Colonic mucosa (tissue), 4 donors: ENCODE data around the gene ACSM3. TPM values are rescaled to one million over a fixed set of nuclear protein-coding genes. Genes with fewer than 3 reads are reported as not detected.

Experiments used
- DNase-seq: peaks from one replicate; pipeline ENCODE4 v3.0.0-alpha.2; 2020
- H3K27ac ChIP-seq: fragments of 200-600 bp; one replicate; pipeline ENCODE4 v1.8.0; 2021
- H3K27me3 ChIP-seq: fragments of 200-600 bp; one replicate; pipeline ENCODE4 v1.8.0; 2021
- H3K36me3 ChIP-seq: fragments of 200-600 bp; one replicate; pipeline ENCODE4 v1.8.0; 2021
- H3K4me1 ChIP-seq: fragments of 200-600 bp; one replicate; pipeline ENCODE4 v1.8.0; 2021; ENCODE audit warnings: mild to moderate bottlenecking
- H3K4me3 ChIP-seq: fragments of 200-600 bp; one replicate; pipeline ENCODE4 v1.8.0; 2021
- H3K9ac ChIP-seq, 2 donors: one replicate each; pipeline ENCODE4 v1.7.0; 2013; ENCODE audit warnings: control low read depth in 2 of 2, low read depth in 2 of 2, low read length in 2 of 2
- H3K9me3 ChIP-seq: fragments of 200-600 bp; one replicate; pipeline ENCODE4 v1.8.0; 2021
- CTCF ChIP-seq: fragments of 200-600 bp; IDR thresholded peaks from one replicate; pipeline ENCODE4 v1.8.0; 2022; ENCODE audit warnings: antibody characterized with exemption, mild to moderate bottlenecking
- intact Hi-C: fragments of 100-400 bp; cut with DNase I; formaldehyde crosslinking; loops from one replicate; pipeline ENCODE4 v1.14.1; 2022
- total RNA-seq, 2 donors: library from RNA; stranded (reverse); fragmentation: NEBNext Ultra II Directional in 1 of 2; extraction: Animal tissue kit (Norgen Biotek cat#: 25700) in 1 of 2; gene quantifications; one replicate each; pipeline ENCODE4 v1.2.1, GENCODE V29; 2021
- donor health status: healthy.
- donor health status: DM: no; HTN: no; CAD: no.
- donor health status: DM: no; HTN: no; CAD: no.

ACSM3 gene
- total RNA-seq, 2 donors from 2014 or later, result 34.9 to 42.8 TPM

- no peaks in the 10 kb centered on the region for H3K9me3 ChIP-seq
- H3K4me3 ChIP-seq, result no peak overlapping the region
- no peak overlapping the region for H3K27ac ChIP-seq
- H3K9ac ChIP-seq, result no peak overlapping the region
- no peaks in the 10 kb centered on the region for H3K4me1 ChIP-seq
- no peaks in the 10 kb centered on the region for H3K36me3 ChIP-seq
- TF ChIP-seq CTCF, result no peak
- no peaks in the 10 kb centered on the region for H3K27me3 ChIP-seq
- intact Hi-C loops, result loop anchor here (5.0 kb wide), 1 partner anchor 156 kb away; no protein-coding TSS in a partner anchor
- no peak for DNase-seq
Measured at GRCh38 chr16:20846030-20846429, 82.2 kb downstream of the ACSM3 start.

DNA sequence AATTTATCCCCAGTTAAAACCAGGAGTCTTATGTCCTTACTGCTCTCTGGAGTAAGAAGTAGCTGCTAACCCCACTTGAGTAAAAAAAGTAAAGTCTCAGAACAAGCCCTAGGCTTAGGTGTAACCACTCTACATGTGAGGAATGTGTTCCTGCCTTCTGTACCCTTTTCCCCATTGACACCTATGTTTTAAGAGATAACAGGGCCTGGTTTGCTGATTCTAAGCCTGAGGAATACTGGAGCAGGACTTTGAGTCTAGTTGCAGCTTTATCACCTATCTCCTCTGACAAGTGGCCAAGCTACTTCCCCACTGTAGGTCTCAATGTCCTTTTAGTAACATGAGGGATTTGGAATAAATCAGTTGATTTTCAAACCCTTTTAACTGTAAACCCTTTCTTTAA lies 82.7 kb downstream of the ACSM3 start:
- Histone ChIP-seq H3K4me1 (no peaks in the 10 kb centered on the region), H3K9me3 (no peaks in the 10 kb centered on the region), H3K27ac (no peak overlapping the region), H3K9ac (no peak overlapping the region), H3K27me3 (no peaks in the 10 kb centered on the region), H3K36me3 (no peaks in the 10 kb centered on the region), H3K4me3 (no peak overlapping the region)
- no peak for TF ChIP-seq CTCF
- intact Hi-C loops, result loop anchor here (5.0 kb wide), 1 partner anchor 156 kb away; no protein-coding TSS in a partner anchor
- no peak for DNase-seq

Other genes starting within 250 kb of the ACSM3 start
- gene ACSM2B, start 187.6 kb upstream of the ACSM3 start, total RNA-seq, result under 1 TPM in 1 of 2 donors, not detected in 1; 0.22 TPM
- gene ACSM1, start 66.3 kb upstream of the ACSM3 start, total RNA-seq, result under 1 TPM; 0.57 to 0.72 TPM
- gene THUMPD1, start 22.2 kb upstream of the ACSM3 start, total RNA-seq, result 10 to 100 TPM; 32.8 to 36.8 TPM
- gene ERI2, start 42.5 kb downstream of the ACSM3 start, total RNA-seq, result 10 to 100 TPM; 28.7 to 43.8 TPM
- 10 to 100 TPM in 1 of 2 donors, 1 to 10 TPM in 1; 2.9 to 10.9 TPM for gene REXO5, start 42.5 kb downstream of the ACSM3 start, total RNA-seq
- 10 to 100 TPM in 1 of 2 donors, 1 to 10 TPM in 1; 6.0 to 15.0 TPM for gene DCUN1D3, start 136.3 kb downstream of the ACSM3 start, total RNA-seq
- gene LYRM1, start 136.8 kb downstream of the ACSM3 start, total RNA-seq, result 10 to 100 TPM; 17.6 to 21.2 TPM